IMR-90 (cell line): ENCODE results near the gene E4F1. TPM values are rescaled to one million over a fixed set of nuclear protein-coding genes. Genes with fewer than 3 reads are reported as not detected.
"Not testable (repeated sequence)": the region's sequence is repeated elsewhere in the genome, so short reads cannot be mapped to it uniquely, and the experiment has no call there.

ENCODE experiments used
- ATAC-seq: fragments of 200-7000 bp; cut with Tn5 transposase; 2 replicates; pipeline ENCODE4 v1.9.1; 2020; ENCODE audit warnings: low read depth, mild to moderate bottlenecking, moderate library complexity
- BruUV-seq: library from RNA; stranded (reverse); fragments of 400-500 nt; replicated peaks from 2 replicates; lab custom pipeline; 2021; lab: Mats Ljungman, UMichigan
- CTCF ChIA-PET: fragments of 300-600 bp; formaldehyde crosslinking; extraction: SDS; loops from one replicate; lab custom pipeline; 2021; ENCODE audit warnings: antibody characterized with exemption; lab: Yijun Ruan, JAX
- POLR2A ChIA-PET: fragments of 300-600 bp; sonication (Branson Sonifier 250); formaldehyde crosslinking; loops from one replicate; lab custom pipeline; 2022; ENCODE audit warnings: antibody characterized with exemption; ENCODE audit not compliant: unreplicated experiment; lab: Charles Lee
- DNase-seq: peaks from one replicate; pipeline ENCODE4 v3.0.0; 2013
- H2AFZ ChIP-seq: replicated peaks from 2 replicates; pipeline ENCODE3; 2013; ENCODE audit warnings: low read length, mild to moderate bottlenecking; ENCODE audit not compliant: poor library complexity
- H2AK5ac ChIP-seq: 2 replicates; pipeline ENCODE4 v1.6.1; 2013; ENCODE audit warnings: low read depth, low read length, inconsistent platforms
- H2AK9ac ChIP-seq: replicated peaks from 2 replicates; pipeline ENCODE3; 2013; ENCODE audit warnings: mild to moderate bottlenecking, low read depth, low read length, moderate library complexity; ENCODE audit not compliant: poor library complexity
- H2BK120ac ChIP-seq: 2 replicates; pipeline ENCODE4 v1.6.1; 2013; ENCODE audit warnings: low read depth, low read length, inconsistent platforms
- H2BK15ac ChIP-seq: 3 replicates; pipeline ENCODE4 v1.6.1; 2013; ENCODE audit warnings: low read depth, low read length, inconsistent platforms
- H2BK20ac ChIP-seq: 2 replicates; pipeline ENCODE4 v1.6.1; 2013; ENCODE audit warnings: low read depth, mild to moderate bottlenecking, inconsistent platforms, low read length, moderate library complexity
- H2BK5ac ChIP-seq: 2 replicates; pipeline ENCODE4 v1.6.1; 2013; ENCODE audit warnings: mild to moderate bottlenecking, low read depth, low read length, inconsistent platforms; ENCODE audit not compliant: poor library complexity, severe bottlenecking
- H3K14ac ChIP-seq: replicated peaks from 2 replicates; pipeline ENCODE4 v1.6.1; 2013; ENCODE audit warnings: low read depth, low read length, inconsistent platforms
- H3K18ac ChIP-seq: 2 replicates; pipeline ENCODE4 v1.6.1; 2013; ENCODE audit warnings: low read depth, low read length, control low read depth
- H3K23ac ChIP-seq: 2 replicates; pipeline ENCODE4 v1.6.1; 2013; ENCODE audit warnings: low read depth, low read length, inconsistent platforms
- H3K27ac ChIP-seq: 2 replicates; pipeline ENCODE4 v1.5.1; 2013; ENCODE audit warnings: mild to moderate bottlenecking, control low read depth, low read length; ENCODE audit not compliant: insufficient read depth
- H3K27me3 ChIP-seq: 2 replicates; pipeline ENCODE4 v1.6.1; 2013; ENCODE audit warnings: low read length; ENCODE audit not compliant: control insufficient read depth, insufficient read depth
- H3K36me3 ChIP-seq: 2 replicates; pipeline ENCODE4 v1.6.1; 2013; ENCODE audit warnings: low read length, mixed read lengths; ENCODE audit not compliant: control insufficient read depth, insufficient read depth
- H3K4ac ChIP-seq: 2 replicates; pipeline ENCODE4 v1.6.1; 2013; ENCODE audit warnings: low read depth, low read length, inconsistent platforms
- H3K4me1 ChIP-seq: 2 replicates; pipeline ENCODE4 v1.6.1; 2013; ENCODE audit warnings: low read length, mixed read lengths; ENCODE audit not compliant: control insufficient read depth, insufficient read depth
- H3K4me2 ChIP-seq: 2 replicates; pipeline ENCODE4 v1.6.1; 2013; ENCODE audit warnings: low read depth, mild to moderate bottlenecking, control low read depth, low read length, moderate library complexity
- H3K4me3 ChIP-seq: 2 replicates; pipeline ENCODE4 v1.5.1; 2013; ENCODE audit warnings: low read depth, mild to moderate bottlenecking, control low read depth, low read length, moderate library complexity; ENCODE audit not compliant: insufficient read depth
- H3K56ac ChIP-seq: 2 replicates; pipeline ENCODE4 v1.6.1; 2013; ENCODE audit warnings: low read length, inconsistent platforms; ENCODE audit not compliant: insufficient read depth; ENCODE audit errors: extremely low read depth
- H3K79me1 ChIP-seq, 2 experiments: 2 replicates each; pipeline ENCODE4 v1.6.1; 2013; ENCODE audit warnings: low read length in 2 of 2, inconsistent platforms in 1 of 2, low read depth in 1 of 2
- H3K9ac ChIP-seq: 2 replicates; pipeline ENCODE4 v1.6.1; 2013; ENCODE audit warnings: low read depth, low read length, control low read depth
- H3K9me1 ChIP-seq: 2 replicates; pipeline ENCODE4 v1.6.1; 2013; ENCODE audit warnings: low read length, inconsistent platforms; ENCODE audit not compliant: insufficient read depth
- H3K9me3 ChIP-seq: 2 replicates; pipeline ENCODE4 v1.6.1; 2013; ENCODE audit warnings: low read length; ENCODE audit not compliant: control insufficient read depth, insufficient read depth
- H4K20me1 ChIP-seq: 2 replicates; pipeline ENCODE4 v1.6.1; 2013; ENCODE audit warnings: low read length, inconsistent platforms; ENCODE audit not compliant: insufficient read depth
- H4K5ac ChIP-seq: 2 replicates; pipeline ENCODE4 v1.6.1; 2013; ENCODE audit warnings: mild to moderate bottlenecking, low read depth, low read length, control low read depth
- H4K8ac ChIP-seq, 2 experiments: 2 replicates each; pipeline ENCODE4 v1.6.1; 2013; ENCODE audit warnings: low read depth in 2 of 2, low read length in 2 of 2, control low read depth in 1 of 2, inconsistent platforms in 1 of 2
- H4K91ac ChIP-seq: 2 replicates; pipeline ENCODE4 v1.6.1; 2013; ENCODE audit warnings: low read depth, low read length, inconsistent platforms; ENCODE audit not compliant: insufficient read depth
- MAFK ChIP-seq: IDR thresholded peaks from 2 replicates; pipeline ENCODE4 v1.6.1; 2012; ENCODE audit warnings: low read depth, low read length, improper control_type of control experiment
- POLR2A ChIP-seq: IDR thresholded peaks from 2 replicates; pipeline ENCODE4 v1.6.1; 2012; ENCODE audit warnings: mild to moderate bottlenecking, low read depth, low read length
- WGBS, 2 experiments: methylation state at CpG; one replicate each; pipeline versions ENCODE4 v1.1.5 to v1.1.7; 2013; ENCODE audit warnings: missing lambda C conversion rate in 2 of 2; ENCODE audit not compliant: insufficient read length in 1 of 2; ENCODE audit errors: extremely low coverage in 2 of 2; 5-methylcytosine and 5-hydroxymethylcytosine counted together
- dilution Hi-C: fragments of 300-500 bp; cut with HindIII; formaldehyde crosslinking; loops from one replicate; pipeline ENCODE4 v1.14.3; 2018; ENCODE audit warnings: low sequenced_read_pairs; ENCODE audit not compliant: unreplicated experiment
- in situ Hi-C: fragments of 300-500 bp; cut with MboI; formaldehyde crosslinking; loops from 3 replicates; pipeline ENCODE4 v1.14.3; 2019; ENCODE audit warnings: low sequenced_read_pairs, inconsistent platforms, mixed read lengths
- intact Hi-C: fragments of 100-400 bp; cut with micrococcal nuclease; formaldehyde crosslinking; loops from 2 replicates; pipeline ENCODE4 v1.10.0; 2022
- polyA plus RNA-seq, 3 experiments: library from polyadenylated mRNA; depleted of rRNA; stranded (reverse); fragments of >200 nt; gene quantifications; 2 replicates each; pipeline ENCODE4 v1.2.3, GENCODE V29; 2012; ENCODE audit warnings: low replicate concordance in 1 of 3
- total RNA-seq: library from RNA; depleted of rRNA; stranded (reverse); fragments of >200 nt; gene quantifications from 2 replicates; pipeline ENCODE4 v1.2.3, GENCODE V29; 2012

E4F1 gene
- total and polyA plus RNA-seq, 2 of the 4 experiments (the other 2 are of a cell fraction): 13.1 to 33.0 TPM

- POLR2A ChIA-PET: no interaction called here
- Histone ChIP-seq H4K8ac (no peak overlapping the region), H3K56ac (no peak overlapping the region), H3K36me3 (no peaks in the 10 kb centered on the region), H3K4me1 (0 out of 2 replicates have a peak, but pooled peaks cover 2% of the 10 kb centered on the region), H3K9me1 (peaks cover 3% of the 10 kb centered on the region; the same call in 1 of the 2 replicates), H2BK5ac (no peak overlapping the region), H2BK20ac (no peak overlapping the region), H4K5ac (no peak overlapping the region), H3K4me3 (no peak overlapping the region), H3K9ac (no peak overlapping the region), H3K14ac (no peak overlapping the region), H2BK120ac (no peak overlapping the region), H3K23ac (no peak overlapping the region; the same call in 1 of the 2 replicates), H2AFZ (no peak overlapping the region), H3K9me3 (no peaks in the 10 kb centered on the region), H3K79me1 (peaks cover 0 to 4% of the 10 kb centered on the region in 2 experiments; a peak in 1 of 4 replicates), H4K91ac (no peak overlapping the region), H3K27ac (no peak overlapping the region), H2AK9ac (no peak overlapping the region), H3K27me3 (peaks cover 47% of the 10 kb centered on the region), H2AK5ac (no peak overlapping the region), H3K4ac (no peak overlapping the region), H2BK15ac (no peak overlapping the region), H3K18ac (no peak overlapping the region), H4K20me1 (no peaks in the 10 kb centered on the region; the same call in 1 of the 2 replicates), H3K4me2 (no peak overlapping the region)
- in situ Hi-C loops (no loop called here), dilution Hi-C loops (no loop called here), intact Hi-C loops (no loop called here)
- CTCF ChIA-PET: no interaction called here
- WGBS, 2 experiments: 81% methylated on average over 3 of the region's 6 CpGs; no CpG with 5 or more reads in 1 of the 2 experiments
- ATAC-seq (no peak), DNase-seq (no peak)
- no TSS peak for BruUV-seq
- TF ChIP-seq MAFK: no peak
- TF ChIP-seq POLR2A: no peak
These were observed 23.1 kb upstream of the E4F1 start for GRCh38 chr16:2200313-2200712.

GRCh38 chr16:2203119-2203688 lies 20.2 kb upstream of the E4F1 start:
- H3K4me3 ChIP-seq, H2AK5ac ChIP-seq, H2BK20ac ChIP-seq, DNase-seq, H3K9me1 ChIP-seq, H3K27ac ChIP-seq, H2AFZ ChIP-seq, H4K5ac ChIP-seq, ATAC-seq, H4K8ac ChIP-seq, H2BK15ac ChIP-seq, H4K91ac ChIP-seq, H3K14ac ChIP-seq, H3K9ac ChIP-seq, H3K4me1 ChIP-seq, intact Hi-C loops, BruUV-seq, H3K4me2 ChIP-seq, in situ Hi-C loops, H3K4ac ChIP-seq, H3K56ac ChIP-seq, H2BK5ac ChIP-seq, H3K9me3 ChIP-seq, H3K18ac ChIP-seq, H2BK120ac ChIP-seq, dilution Hi-C loops, H3K23ac ChIP-seq, H2AK9ac ChIP-seq, H4K20me1 ChIP-seq, POLR2A ChIA-PET, CTCF ChIA-PET: not testable (repeated sequence)
- H3K79me1 ChIP-seq: peaks cover 13 to 24% of the 10 kb centered on the region in 2 experiments
- 100% methylated on average over 2 of the region's 8 CpGs; no CpG with 5 or more reads in 1 of the 2 experiments for WGBS, 2 experiments
- H3K36me3 ChIP-seq: peaks cover 15% of the 10 kb centered on the region; the same call in 1 of the 2 replicates
- H3K27me3 ChIP-seq: peaks cover 24% of the 10 kb centered on the region
